Stimulated activated CD4-positive, alpha-beta T cell treated with anti-CD3 and anti-CD28 coated beads, Interleukin-2, amount 100 ng/mL, for 48 hours (primary cell): Measurements from ENCODE around the gene ZNF182.
"Not testable (repeated sequence)": the region's sequence is repeated elsewhere in the genome, so short reads cannot be mapped to it uniquely, and the experiment has no call there.

Experiments used
- DNase-seq, 2 donors: peaks; one replicate each; pipeline ENCODE4 v3.0.0-alpha.2; 2020

Gene ZNF182

DNA sequence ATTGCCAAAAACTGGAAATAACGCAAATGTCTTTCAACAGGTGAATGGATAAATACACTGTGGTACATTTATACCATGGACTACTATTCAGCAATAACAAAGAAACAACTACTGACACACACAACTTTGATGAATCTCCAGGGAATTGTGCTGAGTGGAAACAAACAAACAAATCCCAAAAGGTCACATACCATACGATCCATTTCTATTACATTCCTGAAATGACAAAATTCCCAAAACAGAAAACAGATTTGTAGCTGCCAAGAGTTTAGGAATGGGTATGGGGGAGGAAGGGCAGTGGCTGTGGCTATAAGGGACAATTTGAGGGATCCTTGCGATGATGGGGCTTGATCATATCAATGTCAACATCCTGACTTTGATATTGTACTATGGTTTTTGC, 2.5 kb downstream of the ZNF182 start:
- no peak for DNase-seq

DNA sequence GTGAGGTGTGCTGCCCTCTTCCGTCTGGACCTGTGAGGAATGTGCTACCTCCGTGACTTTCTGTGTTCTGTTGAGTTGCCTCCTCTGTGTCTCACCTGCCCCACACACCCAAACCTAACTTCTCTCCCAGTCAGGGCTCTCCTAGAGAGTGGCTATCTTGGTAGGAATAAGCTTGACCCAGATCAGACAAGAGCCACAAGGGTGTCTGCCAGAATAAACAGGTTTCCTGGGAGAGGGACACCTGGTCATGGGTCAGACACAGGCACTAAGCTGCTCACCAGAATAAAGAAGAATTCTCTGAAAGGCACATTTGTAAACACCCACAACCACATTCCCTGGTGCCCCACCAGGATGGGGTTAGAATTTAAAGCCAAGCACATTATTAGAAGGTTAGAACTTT, 11.1 kb downstream of the ZNF182 start:
- no peak for DNase-seq

DNA sequence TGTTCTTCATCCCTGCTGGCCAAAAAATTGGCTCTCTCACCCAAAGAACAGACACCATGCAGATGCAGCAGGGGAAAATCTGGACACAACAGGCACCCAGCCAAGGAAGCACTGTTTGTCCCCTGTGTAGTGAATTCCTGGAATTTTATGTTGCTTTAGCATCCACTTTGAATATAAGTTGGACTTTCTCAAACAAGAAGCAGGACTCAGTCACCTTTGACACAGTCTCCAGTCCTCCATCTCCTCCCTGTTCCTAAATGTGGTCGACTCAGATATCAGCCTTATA, 11.8 kb downstream of the ZNF182 start:
- DNase-seq = no peak

DNA sequence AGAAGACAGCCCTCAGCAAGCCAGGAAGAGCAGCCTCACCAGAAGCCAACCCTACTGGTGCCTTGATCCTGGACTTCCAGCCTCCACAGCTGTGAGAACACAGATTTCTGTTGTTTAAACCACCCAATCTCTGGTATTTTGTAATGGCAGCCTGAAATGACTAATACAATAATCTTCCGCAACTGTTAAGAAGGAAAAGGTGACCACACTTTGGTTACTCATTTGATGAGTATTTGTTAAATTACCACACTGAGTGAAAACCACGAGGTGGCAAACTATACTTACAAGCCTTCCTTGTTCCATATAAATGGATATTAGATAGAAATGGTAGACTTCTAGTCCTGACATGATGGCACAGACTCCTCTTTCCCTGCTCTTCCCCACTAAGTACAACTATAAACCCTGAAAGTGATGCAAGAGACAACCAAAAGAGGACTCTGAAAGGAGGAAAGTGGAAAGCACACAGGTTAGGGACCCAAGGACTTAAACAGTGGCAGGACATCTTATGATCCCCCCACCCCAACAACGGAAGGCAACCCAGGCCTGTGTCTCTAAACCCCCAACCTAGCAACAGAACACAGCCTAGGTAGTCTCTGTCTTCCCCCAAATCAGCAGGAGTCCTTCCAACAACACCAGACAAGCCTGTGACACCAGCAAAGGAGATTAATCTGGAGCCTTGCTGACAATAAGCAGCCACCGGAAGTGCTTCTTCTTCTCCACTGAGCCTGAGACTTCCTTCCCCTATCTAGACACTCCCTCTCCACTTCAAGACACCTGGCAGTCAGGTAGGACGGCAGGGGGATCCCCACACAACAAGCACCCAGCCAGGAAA, 12.3 kb downstream of the ZNF182 start:
- DNase-seq = no peak

DNA sequence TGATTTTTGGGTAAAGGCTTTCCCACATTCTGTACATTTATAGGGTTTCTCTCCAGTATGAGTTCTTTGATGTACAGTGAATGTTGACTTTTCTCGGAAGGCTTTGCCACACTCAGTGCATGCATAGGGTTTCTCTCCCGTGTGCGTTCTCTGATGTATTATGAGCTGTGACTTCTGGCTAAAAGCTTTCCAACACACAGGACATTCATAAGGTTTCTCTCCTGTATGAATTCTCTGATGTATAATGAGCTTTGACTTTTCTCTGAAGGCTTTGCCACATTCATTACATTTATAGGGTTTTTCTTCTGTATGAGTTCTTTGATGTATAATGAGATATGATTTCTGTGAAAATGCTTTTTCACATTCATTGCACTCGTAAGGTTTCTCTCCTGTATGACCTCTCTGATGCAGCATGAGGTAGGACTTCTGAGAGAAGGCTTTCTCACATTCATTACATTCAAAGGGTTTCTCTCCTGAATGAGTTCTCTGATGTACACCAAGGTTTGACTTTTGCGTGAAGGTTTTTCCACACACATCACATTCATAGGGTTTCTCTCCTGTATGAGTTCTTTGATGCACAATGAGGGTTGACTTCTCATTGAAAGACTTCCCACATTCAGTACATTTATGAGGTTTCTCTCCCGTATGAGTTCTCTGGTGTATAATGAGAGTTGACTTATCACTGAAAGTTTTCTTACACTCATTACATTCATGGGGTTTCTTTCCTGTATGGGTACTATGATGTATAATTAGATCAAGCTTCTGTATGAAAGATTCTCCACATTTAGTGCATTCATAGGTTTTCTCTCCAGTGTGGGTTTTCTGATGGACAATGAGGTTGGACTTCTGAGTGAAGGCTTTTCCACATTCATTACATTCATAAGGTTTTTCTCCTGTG, 27.3 kb downstream of the ZNF182 start:
- no peak for DNase-seq

DNA sequence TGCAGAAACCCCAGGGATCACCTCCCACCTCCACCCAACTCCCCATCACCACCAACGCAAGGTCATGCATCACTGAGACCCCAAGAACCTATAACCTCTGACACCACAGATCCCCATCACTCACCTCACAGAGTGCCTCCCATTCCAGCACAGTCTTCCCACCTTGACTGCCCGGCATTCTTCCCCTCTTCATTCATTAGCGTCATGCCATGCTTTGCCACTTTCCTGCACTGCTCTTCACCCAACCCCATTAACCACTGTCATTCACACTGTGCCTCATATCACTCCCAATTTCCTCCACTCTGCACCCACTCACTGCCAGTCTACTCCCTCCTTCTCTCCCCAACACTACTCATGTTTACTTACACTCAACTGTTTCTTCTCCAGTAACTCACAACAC, 30.6 kb downstream of the ZNF182 start:
- no peak for DNase-seq

DNA sequence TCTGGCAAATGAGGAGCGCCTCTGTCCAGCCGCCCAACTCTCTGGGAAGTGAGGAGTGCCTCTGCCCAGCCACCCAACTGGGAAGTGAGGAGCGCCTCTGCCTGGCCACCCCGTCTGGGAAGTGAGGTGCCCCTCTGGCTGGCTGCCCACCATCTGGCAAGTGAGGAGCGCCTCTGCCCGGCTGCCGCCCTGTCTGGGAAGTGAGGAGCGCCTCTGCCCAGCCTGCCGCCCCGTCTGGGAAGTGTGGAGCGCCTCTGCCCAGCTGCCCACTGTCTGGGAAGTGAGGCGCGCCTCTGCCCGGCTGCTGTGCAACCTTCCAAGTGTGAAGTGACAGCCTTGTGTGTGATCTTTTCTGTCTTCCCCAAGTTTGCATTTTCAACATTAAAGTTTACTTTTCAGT, 38.3 kb downstream of the ZNF182 start:
- not testable (repeated sequence) for DNase-seq

DNA sequence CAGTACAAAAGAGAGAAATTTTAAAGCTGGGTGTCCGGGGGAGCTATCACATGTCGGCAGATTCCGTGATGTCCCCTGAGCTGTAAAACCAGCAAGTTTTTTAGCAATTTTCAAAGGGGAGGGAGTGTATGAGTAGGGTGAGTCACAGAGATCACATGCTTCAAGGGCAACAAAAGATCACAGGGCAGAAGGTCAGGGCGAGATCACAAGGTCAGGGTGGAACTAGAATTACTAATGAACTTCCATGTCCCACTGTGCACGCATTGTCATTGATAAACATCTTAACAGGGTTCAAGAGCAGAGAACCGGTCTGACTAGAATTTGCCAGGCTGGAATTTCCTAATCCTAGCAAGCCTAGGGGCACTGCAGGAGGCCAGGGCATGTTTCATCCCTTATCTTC, 42.0 kb downstream of the ZNF182 start:
- not testable (repeated sequence) for DNase-seq

DNA sequence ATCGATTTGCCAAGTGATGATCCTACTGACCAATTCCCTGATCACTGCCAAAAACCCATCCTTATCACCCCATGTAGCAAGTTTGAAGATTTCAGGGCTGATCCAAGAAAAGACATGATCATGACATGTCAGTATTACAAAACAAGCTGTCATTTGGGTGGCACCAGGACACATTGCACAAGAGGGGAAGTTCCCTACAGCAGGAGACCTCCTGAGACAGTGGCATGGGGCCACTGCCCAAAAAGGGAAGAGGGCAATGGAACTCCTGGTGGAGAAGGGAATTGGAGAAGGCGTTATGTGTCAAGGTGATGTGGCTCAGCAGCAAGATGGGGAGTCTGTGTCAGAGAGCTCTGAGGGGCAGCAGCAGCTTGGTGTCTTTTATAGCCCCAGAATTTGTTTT, 43.4 kb downstream of the ZNF182 start:
- no peak for DNase-seq

DNA sequence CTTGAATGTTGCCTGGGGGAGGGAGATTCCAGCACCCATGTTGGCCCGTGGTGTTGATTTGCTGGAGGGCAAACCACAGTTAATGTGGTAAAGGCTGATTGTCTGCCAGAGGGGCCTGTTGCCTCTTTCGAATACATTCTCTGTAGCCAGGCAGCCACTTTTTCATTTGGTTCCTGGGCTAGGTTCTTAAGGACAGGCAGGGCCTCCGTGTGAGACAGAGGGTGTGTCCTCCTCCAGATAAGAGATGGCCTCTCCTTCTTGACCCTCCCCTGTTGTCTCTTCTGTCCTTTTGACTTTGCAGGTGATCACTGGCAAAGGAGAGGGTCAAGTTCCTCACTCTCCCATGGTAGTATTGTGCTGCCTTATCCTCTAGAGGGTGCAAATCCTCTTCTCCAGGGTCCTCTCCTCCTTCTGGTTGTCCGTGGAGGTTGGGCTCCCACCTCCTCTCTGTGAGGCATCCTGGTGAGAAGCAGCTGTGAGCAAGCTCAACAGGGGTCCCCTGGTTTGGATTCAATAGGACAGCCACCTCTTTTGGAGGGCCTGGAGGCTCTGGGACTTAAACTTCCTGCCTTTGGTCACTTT, 44.9 kb downstream of the ZNF182 start:
- no peak for DNase-seq

DNA sequence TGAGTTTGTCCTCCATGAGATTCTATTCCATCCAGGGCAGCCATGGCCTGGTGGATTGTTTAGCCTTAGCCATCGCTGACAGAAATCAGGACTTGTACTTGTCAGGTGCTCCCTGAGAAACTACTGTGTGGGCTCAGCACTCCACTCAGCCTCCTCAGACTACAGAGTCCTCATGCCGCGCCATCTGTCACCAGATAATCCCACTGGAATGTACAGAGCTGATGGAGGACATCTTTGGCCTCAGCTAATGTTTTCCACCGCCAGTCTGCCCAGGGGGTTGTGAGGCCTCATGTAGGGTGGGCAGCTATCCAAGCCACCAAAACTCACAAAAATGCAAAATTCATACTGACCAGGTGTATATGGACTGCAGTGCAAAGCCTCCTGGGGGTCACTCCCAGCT, 45.6 kb downstream of the ZNF182 start:
- DNase-seq = not testable (repeated sequence)

DNA sequence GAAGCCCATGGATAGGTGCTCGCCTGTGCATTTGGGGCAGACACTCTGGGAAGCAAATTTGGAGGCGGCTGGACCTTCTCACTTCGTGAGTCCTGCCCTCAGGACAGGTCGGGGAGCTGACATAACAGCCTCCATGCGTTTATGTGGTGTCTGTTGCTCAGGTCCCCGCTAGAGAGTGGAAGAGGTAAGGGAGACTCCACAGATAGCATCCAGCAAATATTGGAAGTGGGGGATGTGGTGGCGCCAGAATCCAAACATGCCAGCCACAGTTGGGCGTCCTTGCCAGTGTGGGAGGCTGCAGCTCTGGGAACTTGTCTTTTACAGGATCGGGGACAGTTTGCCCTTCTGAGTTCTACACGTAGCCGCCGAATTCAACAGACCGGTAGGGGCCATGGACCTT, 47.8 kb downstream of the ZNF182 start:
- DNase-seq = no peak

DNA sequence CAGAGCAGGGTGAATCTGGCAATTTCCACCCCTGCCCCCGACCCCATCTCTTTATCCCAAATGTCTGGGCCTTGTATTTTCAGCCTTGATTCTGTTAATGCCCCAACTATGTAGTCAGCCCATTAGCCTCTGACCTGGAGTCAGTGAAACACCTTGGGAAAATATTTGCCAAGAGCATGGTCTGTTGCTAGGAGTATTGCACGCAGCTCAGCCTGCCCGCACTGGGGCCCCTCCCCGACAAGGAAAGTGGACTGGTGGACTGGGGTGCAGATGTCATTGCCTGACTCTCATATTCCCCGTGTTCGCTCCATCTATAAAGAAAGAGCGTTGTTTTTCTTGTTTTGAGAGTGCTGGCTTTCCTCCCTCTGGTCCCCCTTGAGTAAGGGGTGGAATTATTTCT, 48.5 kb downstream of the ZNF182 start:
- DNase-seq = not testable (repeated sequence)

DNA sequence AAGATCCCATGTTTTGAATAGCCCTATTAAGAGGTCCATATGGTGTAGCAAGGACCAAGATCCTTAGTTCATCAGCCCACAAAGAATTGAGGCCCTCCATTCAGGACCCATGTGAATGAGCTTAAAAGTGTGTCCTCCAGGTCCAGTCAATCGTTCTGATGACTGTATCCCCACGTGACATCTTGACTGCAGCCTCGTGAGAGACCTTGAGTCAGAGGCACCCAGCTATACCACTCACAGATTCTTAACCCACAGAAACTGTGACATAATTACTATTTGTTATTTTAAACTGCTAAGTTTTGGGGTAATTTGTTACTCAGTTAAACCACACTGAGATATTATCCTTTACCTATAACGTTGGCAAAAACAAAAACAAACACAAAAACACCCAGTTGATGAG, 62.4 kb downstream of the ZNF182 start:
- DNase-seq = no peak

DNA sequence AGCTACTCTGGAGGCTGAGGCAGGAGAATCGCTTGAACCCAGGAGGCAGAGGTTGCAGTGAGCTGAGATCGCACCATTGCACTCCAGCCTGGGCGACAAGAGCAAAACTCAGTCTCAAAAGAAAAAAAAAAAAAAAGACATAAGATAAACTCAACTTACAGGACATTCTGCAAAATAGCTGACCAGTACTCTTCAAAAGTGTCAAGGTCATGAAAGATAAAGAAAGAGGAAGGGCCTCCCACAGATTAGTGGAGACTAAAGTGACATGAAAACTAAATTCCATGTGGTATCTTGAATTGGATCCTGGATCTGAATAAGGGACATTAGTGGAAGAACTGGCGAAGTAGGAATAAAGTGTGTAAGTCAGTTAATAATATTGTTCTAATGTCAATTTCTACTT, 63.3 kb downstream of the ZNF182 start:
- no peak for DNase-seq

DNA sequence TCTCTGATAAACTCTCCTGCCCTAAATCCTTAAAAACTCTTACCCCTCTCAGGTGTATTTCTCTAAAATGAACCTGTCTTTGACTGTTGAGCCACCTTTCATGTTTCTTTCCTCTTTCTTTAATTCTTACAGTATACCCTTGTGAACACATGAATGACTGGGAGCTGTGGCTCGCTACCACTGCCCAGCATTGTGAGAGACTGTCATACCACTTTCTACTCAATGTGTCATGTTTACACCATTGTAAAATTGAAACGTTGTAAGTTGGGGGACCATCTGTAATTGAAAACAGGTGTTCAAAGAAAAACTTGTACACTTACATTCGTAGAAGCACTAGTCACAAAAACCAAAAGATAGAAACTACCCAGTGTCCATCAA, 66.9 kb downstream of the ZNF182 start:
- no peak for DNase-seq

DNA sequence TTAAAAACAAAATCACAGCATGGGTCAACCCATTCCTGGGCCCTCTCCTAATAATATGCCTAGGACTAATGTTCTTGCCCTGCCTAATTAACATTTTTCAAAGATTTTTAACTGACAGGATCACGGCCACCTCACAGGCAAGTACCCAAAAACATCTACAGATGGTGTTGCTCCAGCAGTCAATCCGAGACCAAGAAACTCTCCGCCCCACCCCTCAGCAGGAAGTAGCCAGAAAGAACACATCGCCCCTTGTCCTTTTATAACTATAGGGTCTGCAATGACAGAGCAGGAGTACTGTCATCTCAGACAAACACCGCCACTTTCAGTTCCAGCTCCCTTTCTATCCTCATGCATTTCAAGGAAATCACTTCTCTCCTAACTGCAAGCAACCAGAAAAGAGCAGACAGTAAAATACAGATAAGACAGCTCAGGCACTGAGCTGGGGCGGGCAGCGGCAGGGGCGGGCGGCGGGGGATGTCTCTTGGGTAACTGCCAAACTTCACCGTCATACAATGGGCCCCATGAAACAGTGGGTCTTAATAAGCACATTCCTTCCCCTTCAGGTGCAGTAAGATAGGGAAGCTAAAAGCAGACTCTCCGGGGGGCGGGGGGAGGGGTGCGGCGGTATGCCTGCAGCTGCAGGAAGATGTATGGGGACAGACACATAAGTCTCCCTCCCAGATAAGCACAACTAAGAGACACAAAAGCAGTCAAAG, 67.4 kb downstream of the ZNF182 start:
- no peak for DNase-seq

DNA sequence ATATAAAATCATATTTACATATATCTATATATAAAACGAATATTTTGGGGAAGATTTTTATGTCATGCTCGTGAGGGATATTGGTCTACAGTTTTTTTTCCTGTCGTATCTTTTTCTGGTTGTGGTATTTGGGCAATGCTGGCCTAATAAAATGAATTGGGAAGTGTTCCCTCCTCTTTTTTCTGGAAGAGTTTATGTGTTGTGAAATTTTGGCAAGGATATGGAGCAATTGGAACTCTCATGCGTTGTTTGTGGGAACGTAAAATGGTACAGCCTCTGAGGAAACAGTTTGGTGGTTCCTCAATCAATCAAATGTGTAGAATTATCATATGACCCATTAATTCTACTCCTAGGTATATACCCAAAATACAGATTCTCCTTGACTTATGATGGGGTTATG, 69.8 kb downstream of the ZNF182 start:
- DNase-seq = no peak

DNA sequence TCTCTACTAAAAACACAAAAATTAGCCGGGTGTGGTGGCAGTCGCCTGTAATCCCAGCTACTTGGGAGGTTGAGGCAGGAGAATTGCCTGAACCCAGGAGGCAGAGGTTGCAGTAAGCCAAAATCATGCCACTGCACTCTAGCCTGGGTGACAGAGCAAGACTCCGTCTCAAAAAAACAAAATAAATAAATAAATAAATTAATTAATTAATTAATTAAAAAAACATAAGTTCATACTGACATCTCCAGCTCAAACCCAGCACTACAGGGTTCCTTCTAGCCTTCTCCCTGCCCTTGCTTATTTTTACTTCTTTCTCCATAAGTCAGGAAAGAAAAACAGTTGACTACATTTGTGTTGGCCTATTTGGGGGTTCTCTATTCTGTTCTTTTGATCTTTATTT, 71.8 kb downstream of the ZNF182 start:
- DNase-seq = not testable (repeated sequence)

DNA sequence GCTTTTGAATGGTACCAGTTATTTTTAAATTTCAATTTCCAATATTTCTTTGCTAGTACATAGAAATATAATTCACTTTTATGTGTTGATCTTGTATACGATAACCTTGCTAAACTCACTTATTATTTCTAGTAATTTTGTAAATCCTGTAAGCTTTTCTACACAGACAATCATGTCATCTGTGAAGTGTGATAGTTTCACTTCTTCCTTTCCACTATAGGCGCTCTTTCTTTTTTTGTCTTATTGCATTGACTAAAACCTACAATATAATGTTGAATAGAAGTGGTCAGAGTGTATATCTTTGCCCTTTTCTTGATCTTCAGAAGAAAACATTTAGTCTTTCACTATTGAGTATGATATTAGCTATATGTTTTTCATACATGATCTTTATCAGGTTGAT, 76.6 kb downstream of the ZNF182 start:
- DNase-seq = no peak
